ENCODE measurements around the gene CPB1.

Gene CPB1

GRCh38 chr3:148791920-148792319 is 35.7 kb upstream of the CPB1 start:
- DNase-seq (ENCODE audit: extremely low read depth, low read depth), result no peak
- TF ChIP-seq CTCF (IDR thresholded peaks at IDR 0.05; ENCODE audit: low read depth, low read length), result no peak

GRCh38 chr3:148792516-148792915 is 35.1 kb upstream of the CPB1 start:
- TF ChIP-seq CTCF (IDR thresholded peaks at IDR 0.05; ENCODE audit: low read depth, low read length), result no peak
- DNase-seq (ENCODE audit: extremely low read depth, low read depth), result no peak

GRCh38 chr3:148796799-148797198 is 30.8 kb upstream of the CPB1 start:
- no peak for DNase-seq (ENCODE audit: extremely low read depth, low read depth)
- no peak for TF ChIP-seq CTCF (IDR thresholded peaks at IDR 0.05; ENCODE audit: low read depth, low read length)

GRCh38 chr3:148797795-148798194 is 29.8 kb upstream of the CPB1 start:
- DNase-seq (ENCODE audit: extremely low read depth, low read depth), result no peak
- TF ChIP-seq CTCF (IDR thresholded peaks at IDR 0.05; ENCODE audit: low read depth, low read length), result no peak

GRCh38 chr3:148800414-148800813 is 27.2 kb upstream of the CPB1 start:
- no peak for TF ChIP-seq CTCF (IDR thresholded peaks at IDR 0.05; ENCODE audit: low read depth, low read length)
- DNase-seq (ENCODE audit: extremely low read depth, low read depth), result no peak

GRCh38 chr3:148809835-148810234 is 17.8 kb upstream of the CPB1 start:
- DNase-seq (ENCODE audit: extremely low read depth, low read depth), result no peak
- no peak for TF ChIP-seq CTCF (IDR thresholded peaks at IDR 0.05; ENCODE audit: low read depth, low read length)

GRCh38 chr3:148815316-148816110 is 12.1 kb upstream of the CPB1 start:
- no peak for TF ChIP-seq CTCF (IDR thresholded peaks at IDR 0.05; ENCODE audit: low read depth, low read length)
- no peak for DNase-seq (ENCODE audit: extremely low read depth, low read depth)
